Measurements from ENCODE around the gene C1orf56. TPM values are rescaled to one million over a fixed set of nuclear protein-coding genes. Genes with fewer than 3 reads are reported as not detected.

The C1orf56 gene
- total RNA-seq, 4 donors from 2014 or later = 0.59 to 8.5 (median 3.8) TPM

DNA sequence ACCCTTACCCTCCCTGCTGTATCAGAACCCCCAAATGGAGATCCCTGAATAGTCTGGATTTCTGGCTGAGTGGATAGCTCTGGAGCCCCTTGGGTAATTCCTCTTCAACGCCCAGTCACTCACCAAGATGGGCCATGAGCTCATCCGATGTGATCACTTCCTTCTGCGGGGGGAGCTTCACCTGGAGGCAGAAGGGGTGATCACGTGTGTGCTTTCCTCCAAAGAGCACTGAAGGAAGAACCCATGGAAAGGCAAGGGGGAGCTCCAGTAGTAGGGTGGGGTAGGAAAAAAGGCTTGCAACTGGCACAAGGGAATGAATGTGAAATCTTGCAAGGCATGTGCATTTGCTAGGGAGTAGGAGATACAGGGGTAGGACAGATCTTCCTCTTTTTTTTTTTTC, 45.9 kb upstream of the C1orf56 start:
- peaks cover 0 to 4% of the 10 kb centered on the region in 2 donors for H3K4me1 ChIP-seq
- H3K9me3 ChIP-seq = no peaks in the 10 kb centered on the region
- no peak overlapping the region for H3K4me3 ChIP-seq
- H3K27me3 ChIP-seq = no peaks in the 10 kb centered on the region
- no peak for TF ChIP-seq POLR2A (IDR thresholded peaks at IDR 0.05)
- TF ChIP-seq, protein P1, sequence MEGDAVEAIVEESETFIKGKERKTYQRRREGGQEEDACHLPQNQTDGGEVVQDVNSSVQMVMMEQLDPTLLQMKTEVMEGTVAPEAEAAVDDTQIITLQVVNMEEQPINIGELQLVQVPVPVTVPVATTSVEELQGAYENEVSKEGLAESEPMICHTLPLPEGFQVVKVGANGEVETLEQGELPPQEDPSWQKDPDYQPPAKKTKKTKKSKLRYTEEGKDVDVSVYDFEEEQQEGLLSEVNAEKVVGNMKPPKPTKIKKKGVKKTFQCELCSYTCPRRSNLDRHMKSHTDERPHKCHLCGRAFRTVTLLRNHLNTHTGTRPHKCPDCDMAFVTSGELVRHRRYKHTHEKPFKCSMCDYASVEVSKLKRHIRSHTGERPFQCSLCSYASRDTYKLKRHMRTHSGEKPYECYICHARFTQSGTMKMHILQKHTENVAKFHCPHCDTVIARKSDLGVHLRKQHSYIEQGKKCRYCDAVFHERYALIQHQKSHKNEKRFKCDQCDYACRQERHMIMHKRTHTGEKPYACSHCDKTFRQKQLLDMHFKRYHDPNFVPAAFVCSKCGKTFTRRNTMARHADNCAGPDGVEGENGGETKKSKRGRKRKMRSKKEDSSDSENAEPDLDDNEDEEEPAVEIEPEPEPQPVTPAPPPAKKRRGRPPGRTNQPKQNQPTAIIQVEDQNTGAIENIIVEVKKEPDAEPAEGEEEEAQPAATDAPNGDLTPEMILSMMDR (IDR thresholded peaks at IDR 0.05) = no peak
- H3K27ac ChIP-seq = no peak overlapping the region
- intact Hi-C loops (cut with DNase I; ENCODE audit: low total_unique reads) = no loop called here
- DNase-seq = no peak
- H3K36me3 ChIP-seq = no peaks in the 10 kb centered on the region

GRCh38 chr1:151002051-151002450, 45.5 kb upstream of the C1orf56 start:
- TF ChIP-seq POLR2A (IDR thresholded peaks at IDR 0.05) = no peak
- TF ChIP-seq, protein P1 (IDR thresholded peaks at IDR 0.05) = no peak
- intact Hi-C loops (cut with DNase I; ENCODE audit: low total_unique reads) = no loop called here
- Histone ChIP-seq H3K9me3 (no peaks in the 10 kb centered on the region), H3K4me1 (peaks cover 0 to 4% of the 10 kb centered on the region in 2 donors), H3K27ac (no peak overlapping the region), H3K27me3 (no peaks in the 10 kb centered on the region), H3K4me3 (no peak overlapping the region), H3K36me3 (no peaks in the 10 kb centered on the region)
- no peak for DNase-seq

GRCh38 chr1:151002611-151003010, 44.9 kb upstream of the C1orf56 start:
- Histone ChIP-seq H3K27me3 (no peaks in the 10 kb centered on the region), H3K27ac (peak overlapping the region; percentile 36 to 93), H3K4me1 (peaks cover 0 to 4% of the 10 kb centered on the region in 2 donors), H3K4me3 (no peak overlapping the region), H3K36me3 (no peaks in the 10 kb centered on the region), H3K9me3 (no peaks in the 10 kb centered on the region)
- TF ChIP-seq, protein P1 (IDR thresholded peaks at IDR 0.05) = no peak
- no peak for TF ChIP-seq POLR2A (IDR thresholded peaks at IDR 0.05)
- intact Hi-C loops (cut with DNase I; ENCODE audit: low total_unique reads) = no loop called here
- DNase-seq = no peak

- no peaks in the 10 kb centered on the region for H3K27me3 ChIP-seq
- DNase-seq = no peak
- no peaks in the 10 kb centered on the region for H3K9me3 ChIP-seq
- H3K36me3 ChIP-seq = no peaks in the 10 kb centered on the region
- intact Hi-C loops (cut with DNase I; ENCODE audit: low total_unique reads) = no loop called here
- H3K4me3 ChIP-seq = no peak overlapping the region
- TF ChIP-seq POLR2A (IDR thresholded peaks at IDR 0.05) = no peak
- TF ChIP-seq, protein P1 (IDR thresholded peaks at IDR 0.05) = no peak
- peak overlapping the region; percentile 36 to 93 for H3K27ac ChIP-seq
- peaks cover 0 to 4% of the 10 kb centered on the region in 2 donors for H3K4me1 ChIP-seq
Measured at GRCh38 chr1:151003180-151003579, 44.4 kb upstream of the C1orf56 start.

DNA sequence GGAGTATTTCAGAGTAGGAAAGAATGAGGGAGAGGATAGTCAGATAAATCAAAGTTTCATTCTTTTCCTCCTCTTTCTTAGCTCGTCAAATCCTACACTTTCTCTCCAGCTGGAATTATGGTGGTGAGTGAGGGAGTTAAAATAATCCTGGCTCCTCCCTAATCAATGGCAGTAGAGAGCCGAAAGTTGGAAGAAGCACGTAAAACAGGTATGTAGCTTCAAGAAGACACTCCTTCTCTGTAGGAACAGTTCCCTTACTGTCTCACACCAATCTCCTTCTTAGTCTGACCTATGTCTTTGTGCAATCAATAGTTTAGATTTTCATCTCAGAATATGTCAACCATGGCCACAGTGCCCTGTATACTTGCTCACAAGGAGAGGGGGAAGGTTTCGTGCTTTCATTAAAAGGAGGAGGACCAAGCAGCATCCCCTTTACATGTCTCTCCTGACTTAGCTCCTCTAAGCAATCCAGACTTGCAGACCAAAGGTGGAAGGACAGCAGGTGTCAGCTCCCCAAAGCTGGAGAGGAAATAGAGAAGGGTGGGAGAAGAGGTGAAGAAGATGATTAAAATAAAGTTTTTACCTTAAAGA, 41.7 kb upstream of the C1orf56 start:
- H3K27ac ChIP-seq = peak overlapping the region; percentile 90 to 93
- intact Hi-C loops (cut with DNase I; ENCODE audit: low total_unique reads) = no loop called here
- TF ChIP-seq, protein P1 (IDR thresholded peaks at IDR 0.05) = no peak
- no peak for TF ChIP-seq POLR2A (IDR thresholded peaks at IDR 0.05)
- no peak for DNase-seq
- peak overlapping the region; percentile 54 to 71 for H3K4me3 ChIP-seq
- H3K27me3 ChIP-seq = no peaks in the 10 kb centered on the region
- no peaks in the 10 kb centered on the region for H3K9me3 ChIP-seq
- peaks cover 0 to 4% of the 10 kb centered on the region in 2 donors for H3K4me1 ChIP-seq
- H3K36me3 ChIP-seq = no peaks in the 10 kb centered on the region
